GM12873 (cell line): ENCODE measurements around the gene PRR7.

Experiments used
- TF ChIP-seq, protein P1 (sequence below): IDR thresholded peaks from 2 replicates; pipeline ENCODE4 v1.5.1; 2012; ENCODE audit warnings: low read depth, mild to moderate bottlenecking, moderate library complexity, low read length, control low read depth; ENCODE audit not compliant: insufficient read depth; ENCODE audit errors: missing control alignments

Gene PRR7

DNA sequence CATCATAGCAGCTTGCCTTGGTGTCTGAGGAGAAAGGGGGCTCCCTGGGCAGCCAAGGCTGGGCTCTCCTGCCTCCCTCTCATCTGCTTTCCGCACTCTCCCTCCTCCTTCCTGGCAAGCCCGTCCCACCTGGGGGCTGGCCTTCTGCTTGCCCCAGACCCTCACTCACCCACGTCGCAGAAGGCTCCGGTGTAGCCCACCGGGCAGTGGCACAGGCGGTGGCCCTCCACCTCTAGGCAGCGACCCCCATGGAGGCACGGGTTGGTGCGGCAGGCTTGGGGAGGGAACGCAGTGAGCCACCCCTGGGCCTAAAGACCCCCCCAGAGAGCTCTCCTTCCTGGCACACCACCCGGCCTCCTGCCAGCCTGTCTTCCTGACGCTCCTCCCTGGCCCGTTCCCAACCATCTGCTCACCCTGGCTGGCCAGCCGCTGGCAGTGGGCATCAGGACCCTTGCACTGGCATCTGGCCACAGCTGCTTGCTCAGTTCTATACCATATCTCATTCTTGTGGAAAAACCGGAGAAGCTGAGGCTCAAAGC lies 41.9 kb upstream of the PRR7 start:
- TF ChIP-seq, protein P1, sequence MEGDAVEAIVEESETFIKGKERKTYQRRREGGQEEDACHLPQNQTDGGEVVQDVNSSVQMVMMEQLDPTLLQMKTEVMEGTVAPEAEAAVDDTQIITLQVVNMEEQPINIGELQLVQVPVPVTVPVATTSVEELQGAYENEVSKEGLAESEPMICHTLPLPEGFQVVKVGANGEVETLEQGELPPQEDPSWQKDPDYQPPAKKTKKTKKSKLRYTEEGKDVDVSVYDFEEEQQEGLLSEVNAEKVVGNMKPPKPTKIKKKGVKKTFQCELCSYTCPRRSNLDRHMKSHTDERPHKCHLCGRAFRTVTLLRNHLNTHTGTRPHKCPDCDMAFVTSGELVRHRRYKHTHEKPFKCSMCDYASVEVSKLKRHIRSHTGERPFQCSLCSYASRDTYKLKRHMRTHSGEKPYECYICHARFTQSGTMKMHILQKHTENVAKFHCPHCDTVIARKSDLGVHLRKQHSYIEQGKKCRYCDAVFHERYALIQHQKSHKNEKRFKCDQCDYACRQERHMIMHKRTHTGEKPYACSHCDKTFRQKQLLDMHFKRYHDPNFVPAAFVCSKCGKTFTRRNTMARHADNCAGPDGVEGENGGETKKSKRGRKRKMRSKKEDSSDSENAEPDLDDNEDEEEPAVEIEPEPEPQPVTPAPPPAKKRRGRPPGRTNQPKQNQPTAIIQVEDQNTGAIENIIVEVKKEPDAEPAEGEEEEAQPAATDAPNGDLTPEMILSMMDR: no peak

DNA sequence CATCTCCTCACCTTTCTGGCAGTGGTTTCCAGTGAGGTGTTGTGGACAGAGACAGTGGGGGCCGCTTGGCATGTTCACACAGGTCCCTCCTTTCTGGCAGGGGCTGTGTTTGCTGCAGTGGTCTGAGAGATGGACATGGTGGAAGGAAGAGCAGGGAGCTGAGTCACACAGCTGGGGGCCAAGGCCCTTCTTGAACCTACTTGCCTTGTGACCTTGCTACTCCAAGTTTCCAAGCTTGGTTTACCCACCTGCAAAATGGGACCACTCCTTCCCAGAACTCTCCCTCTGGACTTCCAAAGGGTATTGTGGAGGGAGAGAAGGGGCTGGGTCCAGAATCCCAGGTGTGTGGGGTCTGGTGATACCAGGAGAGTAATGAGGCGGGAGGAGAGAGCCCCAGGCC lies 41.3 kb upstream of the PRR7 start:
- TF ChIP-seq, protein P1: no peak

DNA sequence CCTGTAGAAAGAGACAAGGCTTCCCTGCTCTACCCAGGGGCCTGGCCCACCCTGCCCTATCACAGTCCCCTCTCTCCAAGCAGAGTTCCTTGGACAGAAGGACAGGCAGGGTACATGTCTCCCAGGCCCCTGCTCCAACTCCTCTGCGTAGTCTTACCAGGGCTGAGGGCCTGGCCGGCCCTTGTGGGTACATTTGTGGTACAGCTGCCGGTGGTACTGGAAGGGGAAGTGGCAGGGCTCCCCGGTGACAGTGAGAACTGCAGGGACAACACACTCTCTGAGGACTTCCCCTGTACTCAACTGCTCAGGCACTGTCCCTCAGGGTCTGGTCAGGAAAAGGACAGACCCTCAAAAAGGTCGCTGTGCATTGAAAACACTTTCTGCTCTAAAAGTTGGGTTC lies 40.8 kb upstream of the PRR7 start:
- TF ChIP-seq, protein P1: no peak

DNA sequence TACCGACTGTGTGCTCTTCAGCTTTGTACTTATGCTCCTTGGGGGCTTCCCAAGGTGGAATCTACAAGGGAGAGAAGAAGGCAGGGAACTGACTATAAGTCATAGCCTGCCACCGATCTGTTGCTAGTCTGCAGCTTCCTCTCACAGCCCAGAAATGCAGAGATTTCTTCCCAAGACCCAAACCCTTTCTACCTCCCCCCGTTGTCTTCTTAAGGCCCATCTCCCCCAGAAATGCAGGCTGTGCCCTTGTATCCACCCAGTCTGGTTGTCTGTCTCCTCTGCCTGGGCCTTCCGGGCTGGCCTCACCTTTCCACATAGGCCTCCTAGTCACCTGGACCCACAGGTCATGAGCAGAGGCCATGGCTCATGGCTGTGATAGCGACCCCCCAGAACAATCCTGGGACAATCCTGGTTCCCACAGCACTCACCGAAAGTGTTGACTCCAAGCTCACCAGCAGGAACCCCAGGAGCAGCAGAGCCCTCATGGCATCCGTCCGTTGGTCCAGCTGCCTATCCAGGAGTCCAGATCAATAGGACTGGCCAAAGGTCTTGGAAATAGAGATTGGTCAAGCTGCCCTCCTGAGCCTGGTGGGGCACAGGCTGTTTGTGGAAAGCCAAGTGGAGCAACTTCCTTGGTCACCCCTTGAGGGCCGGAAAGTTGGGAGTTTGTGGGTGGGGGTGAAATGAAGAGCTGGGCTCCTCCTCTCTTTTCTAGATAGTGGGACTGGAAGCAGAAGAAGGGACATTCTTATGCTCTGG lies 37.4 kb upstream of the PRR7 start, which contains the start of gene F12:
Gene F12, minus strand, starts transcription at position 522 of the 759 bp plus-strand sequence. Its CDS starts 37 bp downstream, at position 485.
- TF ChIP-seq, protein P1: no peak

DNA sequence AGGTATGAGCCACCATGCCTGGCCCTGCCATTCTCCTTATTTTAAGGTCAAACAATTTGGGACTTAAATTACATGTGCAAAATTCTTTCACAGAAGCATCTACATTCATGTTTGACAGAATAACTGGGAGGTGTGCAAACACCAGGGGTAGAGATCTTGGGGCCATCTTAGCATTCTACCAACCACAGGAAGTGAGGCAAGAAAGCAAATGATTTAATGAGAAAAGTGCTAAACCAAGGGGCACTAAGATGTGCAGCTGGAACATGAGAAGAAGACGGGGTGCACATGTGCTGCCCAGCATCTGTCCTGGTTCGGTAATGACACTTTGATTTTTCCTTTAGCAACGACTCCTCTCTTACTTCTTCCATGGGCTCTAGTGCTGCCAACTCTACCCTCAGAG lies 36.0 kb upstream of the PRR7 start:
- TF ChIP-seq, protein P1: no peak

DNA sequence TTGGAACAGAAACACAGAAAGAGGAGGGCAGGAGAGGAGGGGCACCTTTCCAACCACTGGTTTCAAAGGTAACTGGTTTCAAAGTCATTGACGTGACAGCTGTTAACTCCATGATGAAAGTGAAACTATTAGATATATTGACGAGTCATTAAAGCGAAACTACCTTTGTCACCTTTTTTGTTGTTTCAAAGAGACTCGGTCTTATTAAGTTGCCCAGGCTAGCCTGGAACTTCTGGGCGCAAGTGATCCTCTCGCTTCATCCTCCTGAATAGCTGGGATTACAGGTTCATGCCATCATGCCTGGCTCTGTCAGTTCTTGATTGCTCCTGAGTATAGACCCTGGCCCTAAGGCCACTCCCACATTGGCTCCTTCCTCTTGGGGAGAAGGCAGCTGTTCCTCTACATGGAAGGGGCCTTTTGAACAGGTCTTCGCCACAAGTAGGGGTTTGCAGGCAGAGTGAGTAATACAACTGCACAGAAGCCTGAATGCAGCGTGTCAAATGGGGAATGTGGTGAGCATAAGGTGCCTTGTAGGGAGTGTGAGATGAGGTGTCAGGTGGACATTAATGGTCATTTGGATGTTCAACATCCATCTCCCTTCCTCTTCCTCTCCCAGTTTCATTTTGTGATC lies 33.9 kb upstream of the PRR7 start:
- TF ChIP-seq, protein P1: no peak

DNA sequence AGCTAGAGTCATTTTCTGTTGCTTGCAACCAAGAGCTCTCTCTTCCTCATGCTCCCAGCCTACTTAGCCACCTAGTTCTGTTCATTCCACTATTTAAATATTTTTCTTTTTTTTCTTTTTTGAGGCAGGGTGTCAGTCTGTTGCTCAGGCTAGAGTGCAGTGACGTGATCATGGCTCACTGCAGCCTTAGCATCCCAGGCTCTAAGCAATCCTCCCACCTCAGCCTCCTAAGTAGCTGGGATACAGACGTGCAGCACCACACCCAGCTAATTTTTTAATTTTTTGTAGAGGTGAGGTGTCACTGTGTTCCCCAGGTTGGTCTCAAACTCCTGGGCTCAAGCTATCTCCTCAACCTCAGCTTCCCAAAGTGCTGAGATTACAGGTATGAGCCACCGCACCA lies 32.1 kb upstream of the PRR7 start:
- TF ChIP-seq, protein P1: no peak
